Measurements from ENCODE around the gene TMTC3.

TMTC3 gene

DNA sequence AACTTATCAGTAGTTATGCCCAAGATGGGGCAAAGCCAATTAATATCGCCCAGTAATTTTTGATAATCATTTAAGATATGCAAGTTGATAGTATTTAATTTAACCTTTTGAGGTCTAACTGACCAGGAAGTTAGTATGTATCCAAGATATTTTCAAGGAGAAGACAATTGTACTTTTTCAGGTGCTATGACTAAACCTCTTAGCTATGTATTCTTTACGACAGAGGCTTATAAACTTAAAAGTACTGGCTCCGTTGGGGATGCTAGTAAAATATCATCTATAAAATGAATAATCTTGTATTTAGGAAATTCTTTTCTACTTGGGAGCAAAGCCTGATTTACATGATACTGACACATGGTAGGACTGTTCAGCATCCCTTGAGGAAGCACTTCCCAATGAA, 40.3 kb downstream of the TMTC3 start:
- no peak for TF ChIP-seq TEAD4 (IDR thresholded peaks at IDR 0.05)
- no peak for TF ChIP-seq RAD21 (IDR thresholded peaks at IDR 0.05; ENCODE audit: low read depth)
- TF ChIP-seq CEBPB (IDR thresholded peaks at IDR 0.05), result no peak
- no peak for TF ChIP-seq EGR1 (IDR thresholded peaks at IDR 0.05)
- TF ChIP-seq, protein P1, sequence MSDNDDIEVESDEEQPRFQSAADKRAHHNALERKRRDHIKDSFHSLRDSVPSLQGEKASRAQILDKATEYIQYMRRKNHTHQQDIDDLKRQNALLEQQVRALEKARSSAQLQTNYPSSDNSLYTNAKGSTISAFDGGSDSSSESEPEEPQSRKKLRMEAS (IDR thresholded peaks at IDR 0.05), result no peak
- no peak for TF ChIP-seq ZBTB7A (IDR thresholded peaks at IDR 0.05; ENCODE audit: low read depth)
- no peak for TF ChIP-seq USF1 (IDR thresholded peaks at IDR 0.05)
- TF ChIP-seq REST (IDR thresholded peaks at IDR 0.05; ENCODE audit: low read depth), result no peak
- TF ChIP-seq CREB1 (IDR thresholded peaks at IDR 0.05; ENCODE audit: low read depth), result no peak
- no peak for TF ChIP-seq NFIC (IDR thresholded peaks at IDR 0.05)
- TF ChIP-seq EP300 (IDR thresholded peaks at IDR 0.05; ENCODE audit: borderline replicate concordance), result no peak
- no peak for TF ChIP-seq TCF12 (IDR thresholded peaks at IDR 0.05; ENCODE audit: low read depth)
- TF ChIP-seq FOXM1 (IDR thresholded peaks at IDR 0.05; ENCODE audit: borderline replicate concordance, low read depth), result no peak
- TF ChIP-seq YY1 (IDR thresholded peaks at IDR 0.05; ENCODE audit: low read depth), result no peak
- no peak for TF ChIP-seq TAF1 (IDR thresholded peaks at IDR 0.05; ENCODE audit: low read depth)

DNA sequence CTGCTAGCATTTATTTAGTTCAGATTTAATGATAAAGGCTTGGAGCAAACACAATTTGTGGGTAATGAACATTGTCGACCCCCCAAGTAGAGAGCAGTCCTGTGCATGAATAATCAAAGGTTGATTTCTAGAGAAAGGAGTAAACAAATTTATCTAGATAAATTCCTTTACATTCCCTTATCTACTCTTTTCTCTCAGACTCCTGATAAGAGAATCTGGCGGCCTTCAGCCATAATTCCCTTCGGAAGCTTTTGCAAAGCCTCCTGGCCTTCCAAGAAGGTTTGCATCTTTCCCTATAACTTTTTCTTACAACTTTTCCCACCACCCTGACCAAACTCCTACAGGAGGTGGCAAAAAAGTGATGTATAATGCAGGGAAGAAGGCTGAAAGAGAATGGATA, 42.1 kb downstream of the TMTC3 start:
- no peak for TF ChIP-seq CEBPB (IDR thresholded peaks at IDR 0.05)
- no peak for TF ChIP-seq CREB1 (IDR thresholded peaks at IDR 0.05; ENCODE audit: low read depth)
- TF ChIP-seq USF1 (IDR thresholded peaks at IDR 0.05), result no peak
- TF ChIP-seq NFIC (IDR thresholded peaks at IDR 0.05), result no peak
- TF ChIP-seq TAF1 (IDR thresholded peaks at IDR 0.05; ENCODE audit: low read depth), result no peak
- TF ChIP-seq RAD21 (IDR thresholded peaks at IDR 0.05; ENCODE audit: low read depth), result no peak

- TF ChIP-seq, protein P1 (IDR thresholded peaks at IDR 0.05), result no peak
- no peak for TF ChIP-seq ZBTB7A (IDR thresholded peaks at IDR 0.05; ENCODE audit: low read depth)
- TF ChIP-seq RAD21 (IDR thresholded peaks at IDR 0.05; ENCODE audit: low read depth), result no peak
- no peak for TF ChIP-seq YY1 (IDR thresholded peaks at IDR 0.05; ENCODE audit: low read depth)
- no peak for TF ChIP-seq USF1 (IDR thresholded peaks at IDR 0.05)
- no peak for TF ChIP-seq NFIC (IDR thresholded peaks at IDR 0.05)
- TF ChIP-seq EP300 (IDR thresholded peaks at IDR 0.05; ENCODE audit: borderline replicate concordance), result no peak
- no peak for TF ChIP-seq CREB1 (IDR thresholded peaks at IDR 0.05; ENCODE audit: low read depth)
- no peak for TF ChIP-seq CEBPB (IDR thresholded peaks at IDR 0.05)
- no peak for TF ChIP-seq REST (IDR thresholded peaks at IDR 0.05; ENCODE audit: low read depth)
- no peak for TF ChIP-seq TEAD4 (IDR thresholded peaks at IDR 0.05)
- no peak for TF ChIP-seq TAF1 (IDR thresholded peaks at IDR 0.05; ENCODE audit: low read depth)
- TF ChIP-seq FOXM1 (IDR thresholded peaks at IDR 0.05; ENCODE audit: borderline replicate concordance, low read depth), result no peak
- no peak for TF ChIP-seq EGR1 (IDR thresholded peaks at IDR 0.05)
- TF ChIP-seq TCF12 (IDR thresholded peaks at IDR 0.05; ENCODE audit: low read depth), result no peak
Observed at GRCh38 chr12:88185279-88185678, 43.2 kb downstream of the TMTC3 start.

GRCh38 chr12:88185988-88186387, 43.9 kb downstream of the TMTC3 start:
- TF ChIP-seq RAD21 (IDR thresholded peaks at IDR 0.05; ENCODE audit: low read depth), result no peak
- TF ChIP-seq NFIC (IDR thresholded peaks at IDR 0.05), result no peak

DNA sequence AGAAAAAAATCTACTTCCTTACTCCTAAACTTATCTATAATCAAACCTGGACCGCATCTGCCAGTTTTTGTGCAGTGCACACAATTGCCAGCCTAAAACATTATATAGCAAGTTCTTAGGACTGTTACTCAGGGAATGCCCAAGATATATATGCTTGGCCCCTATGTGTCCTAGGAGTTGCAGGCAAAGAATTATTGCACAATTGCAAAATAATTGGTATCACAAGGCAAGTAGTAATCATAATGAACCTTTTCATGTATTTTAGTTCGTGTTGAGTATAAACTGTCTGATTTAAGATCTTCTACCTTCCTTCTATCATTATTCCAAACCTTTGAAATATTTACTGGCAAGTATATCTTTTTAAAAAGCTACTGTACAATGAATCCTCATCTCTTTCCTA, 45.5 kb downstream of the TMTC3 start:
- TF ChIP-seq EP300 (IDR thresholded peaks at IDR 0.05; ENCODE audit: borderline replicate concordance) (no peak), REST (IDR thresholded peaks at IDR 0.05; ENCODE audit: low read depth) (no peak), ZBTB7A (IDR thresholded peaks at IDR 0.05; ENCODE audit: low read depth) (no peak), FOXM1 (IDR thresholded peaks at IDR 0.05; ENCODE audit: borderline replicate concordance, low read depth) (no peak), TCF12 (IDR thresholded peaks at IDR 0.05; ENCODE audit: low read depth) (no peak)
